Measurements from ENCODE around the gene CDHR5.

CDHR5 gene

DNA sequence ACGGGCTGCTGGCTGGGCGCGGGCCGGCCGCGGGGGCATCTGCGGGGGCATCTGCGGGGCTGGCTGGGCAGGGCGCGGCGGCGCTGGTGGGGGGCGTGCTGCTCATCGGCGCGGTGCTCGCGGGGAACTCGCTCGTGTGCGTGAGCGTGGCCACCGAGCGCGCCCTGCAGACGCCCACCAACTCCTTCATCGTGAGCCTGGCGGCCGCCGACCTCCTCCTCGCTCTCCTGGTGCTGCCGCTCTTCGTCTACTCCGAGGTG, 12.5 kb upstream of the CDHR5 start:
- Histone ChIP-seq H3K79me1 (ENCODE audit: low read length) (no peaks in the 10 kb centered on the region), H3K36me3 (ENCODE audit: control insufficient read depth, insufficient read depth, low read length) (no peaks in the 10 kb centered on the region), H2AK5ac (ENCODE audit: low read length) (no peak overlapping the region), H3K4ac (ENCODE audit: low read depth, low read length) (no peak overlapping the region), H3K23ac (ENCODE audit: low read length) (no peak overlapping the region), H2BK5ac (ENCODE audit: low read length) (no peak overlapping the region), H4K5ac (ENCODE audit: low read length) (no peak overlapping the region), H3K18ac (ENCODE audit: low read length) (no peak overlapping the region), H3K9ac (ENCODE audit: low read length) (no peak overlapping the region), H3K56ac (ENCODE audit: low read length) (peak overlapping the region; percentile 42), H3K27me3 (ENCODE audit: insufficient read depth, low read length, poor library complexity) (peaks cover 20% of the 10 kb centered on the region), H2BK15ac (replicated peaks; ENCODE audit: low read depth) (no peak overlapping the region), H3K4me2 (ENCODE audit: low read length) (peak overlapping the region; percentile 9), H3K4me3 (ENCODE audit: low read length) (no peak overlapping the region), H2BK120ac (ENCODE audit: low read depth, low read length) (no peak overlapping the region), H3K79me2 (ENCODE audit: control insufficient read depth, insufficient read depth, low read length) (no peaks in the 10 kb centered on the region), H4K8ac (ENCODE audit: low read depth, low read length) (no peak overlapping the region), H3K4me1 (ENCODE audit: control insufficient read depth, low read depth, low read length) (no peaks in the 10 kb centered on the region), H3K27ac (ENCODE audit: low read depth, low read length) (no peak overlapping the region)
- no peak for DNase-seq
- no CpG with 5 or more reads among the region's 34 CpGs for WGBS (ENCODE audit: extremely low coverage, insufficient coverage, low lambda C conversion rate)

DNA sequence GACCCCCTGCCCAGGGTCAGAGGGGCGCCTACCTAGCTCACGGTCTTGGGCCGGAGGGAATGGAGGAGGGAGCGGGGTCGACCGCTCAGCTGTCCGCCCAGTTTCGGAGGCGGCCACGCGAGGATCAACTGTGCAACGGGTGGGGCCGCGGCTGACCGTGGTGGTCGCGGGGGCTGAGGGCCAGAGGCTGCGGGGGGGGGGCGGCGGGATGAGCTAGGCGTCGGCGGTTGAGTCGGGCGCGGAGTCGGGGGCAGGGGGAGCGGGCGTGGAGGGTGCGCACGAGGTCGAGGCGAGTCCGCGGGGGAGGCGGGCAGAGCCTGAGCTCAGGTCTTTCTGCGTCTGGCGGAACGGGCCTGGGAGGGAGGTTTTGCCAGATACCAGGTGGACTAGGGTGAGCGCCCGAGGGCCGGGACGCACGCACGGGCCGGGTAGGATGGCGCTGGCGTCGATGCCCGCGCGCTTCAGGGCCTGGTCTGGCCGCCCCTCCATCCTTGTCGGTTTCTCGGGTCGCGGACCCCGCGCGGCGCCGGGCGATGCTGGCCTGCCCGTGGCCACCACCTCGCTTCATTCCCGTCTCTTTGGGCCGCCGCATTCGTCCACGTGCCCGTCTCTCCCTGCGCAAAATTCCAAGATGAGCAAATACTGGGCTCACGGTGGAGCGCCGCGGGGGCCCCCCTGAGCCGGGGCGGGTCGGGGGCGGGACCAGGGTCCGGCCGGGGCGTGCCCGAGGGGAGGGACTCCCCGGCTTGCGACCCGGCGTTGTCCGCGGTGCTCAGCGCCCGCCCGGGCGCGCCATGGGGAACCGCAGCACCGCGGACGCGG, 12.0 kb upstream of the CDHR5 start, which contains the start of gene DRD4:
DRD4 (plus strand) TSS at position 759 of the 822 bp plus-strand sequence; CDS start at position 795, 36 bp downstream.
- H3K4me3 ChIP-seq (ENCODE audit: low read length): no peak within 1 kb of the TSS
- H4K5ac ChIP-seq (ENCODE audit: low read length): no peak within 1 kb of the TSS
- peak within 1 kb of the TSS; percentile 42 for H3K56ac ChIP-seq (ENCODE audit: low read length)
- no peak within 1 kb of the TSS for H2BK5ac ChIP-seq (ENCODE audit: low read length)
- H2BK120ac ChIP-seq (ENCODE audit: low read depth, low read length): no peak within 1 kb of the TSS
- H4K8ac ChIP-seq (ENCODE audit: low read depth, low read length): no peak within 1 kb of the TSS
- no peak within 1 kb of the TSS for H3K27ac ChIP-seq (ENCODE audit: low read depth, low read length)
- H3K4me2 ChIP-seq (ENCODE audit: low read length): peak within 1 kb of the TSS; percentile 9
- H3K36me3 ChIP-seq (ENCODE audit: control insufficient read depth, insufficient read depth, low read length): no peaks in the 10 kb centered on the region
- no peaks in the 10 kb centered on the region for H3K4me1 ChIP-seq (ENCODE audit: control insufficient read depth, low read depth, low read length)
- no peaks in the 10 kb centered on the region for H3K79me2 ChIP-seq (ENCODE audit: control insufficient read depth, insufficient read depth, low read length)
- H3K9ac ChIP-seq (ENCODE audit: low read length): no peak within 1 kb of the TSS
- DNase-seq: no peak
- no peak within 1 kb of the TSS for H3K4ac ChIP-seq (ENCODE audit: low read depth, low read length)
- H3K79me1 ChIP-seq (ENCODE audit: low read length): no peaks in the 10 kb centered on the region
- H3K23ac ChIP-seq (ENCODE audit: low read length): peak within 1 kb of the TSS; percentile 89
- H2BK15ac ChIP-seq (replicated peaks; ENCODE audit: low read depth): no peak within 1 kb of the TSS
- H2AK5ac ChIP-seq (ENCODE audit: low read length): no peak within 1 kb of the TSS
- no peak within 1 kb of the TSS for H3K18ac ChIP-seq (ENCODE audit: low read length)
- peaks cover 20% of the 10 kb centered on the region for H3K27me3 ChIP-seq (ENCODE audit: insufficient read depth, low read length, poor library complexity)
- no CpG with 5 or more reads among the region's 100 CpGs for WGBS (ENCODE audit: extremely low coverage, insufficient coverage, low lambda C conversion rate)

DNA sequence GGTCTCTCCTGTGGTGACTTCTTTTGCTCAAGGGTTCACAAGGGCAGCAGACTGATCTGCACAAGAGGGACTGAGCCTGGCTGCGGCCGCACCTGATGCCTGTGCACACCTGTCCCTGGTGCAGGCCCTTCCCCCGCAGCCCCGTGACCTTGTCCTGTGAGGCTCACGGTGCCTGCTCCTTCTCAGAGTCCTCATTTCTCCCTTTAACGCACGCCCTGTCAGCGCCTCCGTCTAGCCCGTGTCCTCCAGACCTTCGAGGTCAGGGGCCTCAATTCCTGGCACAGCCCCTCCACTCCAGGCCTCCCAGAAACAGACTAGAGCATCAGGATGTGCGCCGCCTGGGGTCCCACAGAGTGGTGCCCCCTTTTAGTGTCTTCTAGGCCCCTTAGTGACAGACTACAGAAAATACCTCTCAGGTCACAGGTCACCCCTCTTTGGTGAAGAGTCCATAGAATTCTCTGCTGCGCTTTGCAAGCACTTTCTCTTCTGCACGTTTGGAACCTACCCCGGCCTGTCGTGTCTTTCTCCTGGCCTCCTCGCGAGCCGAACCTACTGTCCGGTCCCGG, 11.3 kb upstream of the CDHR5 start:
- Histone ChIP-seq H4K5ac (ENCODE audit: low read length) (no peak overlapping the region), H3K4me1 (ENCODE audit: control insufficient read depth, low read depth, low read length) (no peaks in the 10 kb centered on the region), H3K36me3 (ENCODE audit: control insufficient read depth, insufficient read depth, low read length) (no peaks in the 10 kb centered on the region), H2BK120ac (ENCODE audit: low read depth, low read length) (no peak overlapping the region), H2BK5ac (ENCODE audit: low read length) (no peak overlapping the region), H3K27me3 (ENCODE audit: insufficient read depth, low read length, poor library complexity) (peaks cover 20% of the 10 kb centered on the region), H3K56ac (ENCODE audit: low read length) (no peak overlapping the region), H3K27ac (ENCODE audit: low read depth, low read length) (no peak overlapping the region), H3K9ac (ENCODE audit: low read length) (no peak overlapping the region), H3K4me2 (ENCODE audit: low read length) (no peak overlapping the region), H2AK5ac (ENCODE audit: low read length) (no peak overlapping the region), H3K4me3 (ENCODE audit: low read length) (no peak overlapping the region), H4K8ac (ENCODE audit: low read depth, low read length) (no peak overlapping the region), H2BK15ac (replicated peaks; ENCODE audit: low read depth) (no peak overlapping the region), H3K23ac (ENCODE audit: low read length) (no peak overlapping the region), H3K4ac (ENCODE audit: low read depth, low read length) (no peak overlapping the region), H3K79me1 (ENCODE audit: low read length) (no peaks in the 10 kb centered on the region), H3K18ac (ENCODE audit: low read length) (no peak overlapping the region), H3K79me2 (ENCODE audit: control insufficient read depth, insufficient read depth, low read length) (no peaks in the 10 kb centered on the region)
- no CpG with 5 or more reads among the region's 22 CpGs for WGBS (ENCODE audit: extremely low coverage, insufficient coverage, low lambda C conversion rate)
- no peak for DNase-seq

DNA sequence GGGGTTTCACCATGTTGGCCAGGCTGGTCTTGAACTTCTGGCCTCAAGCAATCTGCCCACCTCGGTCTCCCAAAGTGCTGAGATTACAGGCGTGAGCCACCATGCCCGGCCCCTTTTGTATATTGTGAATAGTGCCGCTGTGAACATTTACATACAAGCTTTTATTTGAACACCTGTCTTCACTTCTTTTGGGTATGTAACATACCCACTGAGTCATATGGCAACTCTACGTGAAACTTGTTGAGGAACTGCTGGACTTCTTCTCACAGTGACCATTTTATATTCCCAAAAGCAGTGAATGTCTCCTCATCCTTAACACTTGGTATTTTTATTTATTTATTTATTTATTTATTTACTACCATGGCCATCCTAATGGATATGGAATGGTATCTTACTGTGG, 6.1 kb upstream of the CDHR5 start:
- Histone ChIP-seq H3K79me2 (ENCODE audit: control insufficient read depth, insufficient read depth, low read length) (no peaks in the 10 kb centered on the region), H3K4me2 (ENCODE audit: low read length) (no peak overlapping the region), H3K79me1 (ENCODE audit: low read length) (no peaks in the 10 kb centered on the region), H3K18ac (ENCODE audit: low read length) (no peak overlapping the region), H3K4me1 (ENCODE audit: control insufficient read depth, low read depth, low read length) (no peaks in the 10 kb centered on the region), H3K4me3 (ENCODE audit: low read length) (no peak overlapping the region), H3K27me3 (ENCODE audit: insufficient read depth, low read length, poor library complexity) (no peaks in the 10 kb centered on the region), H4K8ac (ENCODE audit: low read depth, low read length) (no peak overlapping the region), H2BK120ac (ENCODE audit: low read depth, low read length) (no peak overlapping the region), H3K4ac (ENCODE audit: low read depth, low read length) (no peak overlapping the region), H3K9ac (ENCODE audit: low read length) (no peak overlapping the region), H2AK5ac (ENCODE audit: low read length) (no peak overlapping the region), H2BK15ac (replicated peaks; ENCODE audit: low read depth) (no peak overlapping the region), H3K27ac (ENCODE audit: low read depth, low read length) (no peak overlapping the region), H4K5ac (ENCODE audit: low read length) (no peak overlapping the region), H3K23ac (ENCODE audit: low read length) (no peak overlapping the region), H2BK5ac (ENCODE audit: low read length) (no peak overlapping the region), H3K56ac (ENCODE audit: low read length) (no peak overlapping the region), H3K36me3 (ENCODE audit: control insufficient read depth, insufficient read depth, low read length) (no peaks in the 10 kb centered on the region)
- no CpG with 5 or more reads among the region's 5 CpGs for WGBS (ENCODE audit: extremely low coverage, insufficient coverage, low lambda C conversion rate)
- DNase-seq: no peak

DNA sequence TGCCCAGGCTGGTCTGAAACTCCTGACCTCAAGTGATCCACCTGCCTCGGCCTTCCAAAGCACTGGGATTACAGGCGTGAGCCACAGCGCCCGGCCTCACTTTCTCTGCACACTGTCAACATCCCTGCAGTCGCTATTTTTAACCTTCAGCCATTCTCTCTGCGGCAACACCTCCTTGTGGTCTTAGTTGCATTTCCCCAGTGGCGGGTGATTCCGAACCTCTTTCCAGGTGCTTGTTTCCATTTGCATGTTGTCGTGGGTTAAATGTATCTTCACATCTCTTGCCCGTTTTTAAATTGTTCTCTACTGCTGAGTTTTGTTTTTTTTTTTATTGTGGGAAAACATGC, 4.5 kb upstream of the CDHR5 start:
- Histone ChIP-seq H3K27ac (ENCODE audit: low read depth, low read length) (no peak overlapping the region), H3K4ac (ENCODE audit: low read depth, low read length) (no peak overlapping the region), H2AK5ac (ENCODE audit: low read length) (no peak overlapping the region), H3K36me3 (ENCODE audit: control insufficient read depth, insufficient read depth, low read length) (no peaks in the 10 kb centered on the region), H3K4me3 (ENCODE audit: low read length) (no peak overlapping the region), H2BK120ac (ENCODE audit: low read depth, low read length) (no peak overlapping the region), H2BK15ac (replicated peaks; ENCODE audit: low read depth) (no peak overlapping the region), H3K18ac (ENCODE audit: low read length) (no peak overlapping the region), H3K56ac (ENCODE audit: low read length) (no peak overlapping the region), H3K4me1 (ENCODE audit: control insufficient read depth, low read depth, low read length) (no peaks in the 10 kb centered on the region), H2BK5ac (ENCODE audit: low read length) (no peak overlapping the region), H4K8ac (ENCODE audit: low read depth, low read length) (no peak overlapping the region), H4K5ac (ENCODE audit: low read length) (no peak overlapping the region), H3K4me2 (ENCODE audit: low read length) (no peak overlapping the region), H3K23ac (ENCODE audit: low read length) (no peak overlapping the region), H3K79me2 (ENCODE audit: control insufficient read depth, insufficient read depth, low read length) (no peaks in the 10 kb centered on the region), H3K9ac (ENCODE audit: low read length) (no peak overlapping the region), H3K27me3 (ENCODE audit: insufficient read depth, low read length, poor library complexity) (no peaks in the 10 kb centered on the region), H3K79me1 (ENCODE audit: low read length) (no peaks in the 10 kb centered on the region)
- peak; percentile 50 for DNase-seq
- WGBS (ENCODE audit: extremely low coverage, insufficient coverage, low lambda C conversion rate): no CpG with 5 or more reads among the region's 10 CpGs

DNA sequence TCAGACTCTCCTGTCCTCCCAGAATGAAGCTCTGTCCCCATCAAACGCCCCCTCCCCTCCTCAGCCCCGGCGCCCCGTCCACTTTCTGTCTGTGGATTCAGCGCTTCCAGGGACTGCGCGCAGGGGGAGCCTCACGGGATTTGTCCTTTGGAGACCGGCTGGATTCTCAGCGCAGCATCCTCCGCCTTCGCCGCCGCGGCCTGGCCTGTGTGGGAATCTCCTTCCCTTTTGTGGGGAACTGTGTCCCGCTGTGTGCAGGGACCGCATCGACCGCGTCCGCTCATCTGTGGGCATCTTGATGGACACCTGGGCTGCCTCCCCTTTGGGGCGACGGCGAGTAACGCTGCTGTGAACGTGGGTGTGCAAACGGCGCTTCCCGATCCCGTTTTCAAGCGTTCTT, 3.3 kb upstream of the CDHR5 start:
- H4K5ac ChIP-seq (ENCODE audit: low read length): no peak overlapping the region
- no peak overlapping the region for H3K56ac ChIP-seq (ENCODE audit: low read length)
- H3K4me2 ChIP-seq (ENCODE audit: low read length): no peak overlapping the region
- H3K79me2 ChIP-seq (ENCODE audit: control insufficient read depth, insufficient read depth, low read length): no peaks in the 10 kb centered on the region
- no peaks in the 10 kb centered on the region for H3K4me1 ChIP-seq (ENCODE audit: control insufficient read depth, low read depth, low read length)
- no peak overlapping the region for H3K4me3 ChIP-seq (ENCODE audit: low read length)
- H3K4ac ChIP-seq (ENCODE audit: low read depth, low read length): no peak overlapping the region
- H4K8ac ChIP-seq (ENCODE audit: low read depth, low read length): no peak overlapping the region
- no peak overlapping the region for H3K27ac ChIP-seq (ENCODE audit: low read depth, low read length)
- no peak overlapping the region for H2AK5ac ChIP-seq (ENCODE audit: low read length)
- H3K23ac ChIP-seq (ENCODE audit: low read length): no peak overlapping the region
- no peak overlapping the region for H3K18ac ChIP-seq (ENCODE audit: low read length)
- H3K79me1 ChIP-seq (ENCODE audit: low read length): no peaks in the 10 kb centered on the region
- H3K36me3 ChIP-seq (ENCODE audit: control insufficient read depth, insufficient read depth, low read length): no peaks in the 10 kb centered on the region
- WGBS (ENCODE audit: extremely low coverage, insufficient coverage, low lambda C conversion rate): no CpG with 5 or more reads among the region's 31 CpGs
- H2BK5ac ChIP-seq (ENCODE audit: low read length): no peak overlapping the region
- no peak for DNase-seq
- H3K9ac ChIP-seq (ENCODE audit: low read length): no peak overlapping the region
- H2BK120ac ChIP-seq (ENCODE audit: low read depth, low read length): no peak overlapping the region
- no peak overlapping the region for H2BK15ac ChIP-seq (replicated peaks; ENCODE audit: low read depth)
- no peaks in the 10 kb centered on the region for H3K27me3 ChIP-seq (ENCODE audit: insufficient read depth, low read length, poor library complexity)

Measured in mesendoderm (in vitro differentiated cells).